ENCODE results near the gene UBAP1.
"Not testable (repeated sequence)": the region's sequence is repeated elsewhere in the genome, so short reads cannot be mapped to it uniquely, and the experiment has no call there.

UBAP1 gene

DNA sequence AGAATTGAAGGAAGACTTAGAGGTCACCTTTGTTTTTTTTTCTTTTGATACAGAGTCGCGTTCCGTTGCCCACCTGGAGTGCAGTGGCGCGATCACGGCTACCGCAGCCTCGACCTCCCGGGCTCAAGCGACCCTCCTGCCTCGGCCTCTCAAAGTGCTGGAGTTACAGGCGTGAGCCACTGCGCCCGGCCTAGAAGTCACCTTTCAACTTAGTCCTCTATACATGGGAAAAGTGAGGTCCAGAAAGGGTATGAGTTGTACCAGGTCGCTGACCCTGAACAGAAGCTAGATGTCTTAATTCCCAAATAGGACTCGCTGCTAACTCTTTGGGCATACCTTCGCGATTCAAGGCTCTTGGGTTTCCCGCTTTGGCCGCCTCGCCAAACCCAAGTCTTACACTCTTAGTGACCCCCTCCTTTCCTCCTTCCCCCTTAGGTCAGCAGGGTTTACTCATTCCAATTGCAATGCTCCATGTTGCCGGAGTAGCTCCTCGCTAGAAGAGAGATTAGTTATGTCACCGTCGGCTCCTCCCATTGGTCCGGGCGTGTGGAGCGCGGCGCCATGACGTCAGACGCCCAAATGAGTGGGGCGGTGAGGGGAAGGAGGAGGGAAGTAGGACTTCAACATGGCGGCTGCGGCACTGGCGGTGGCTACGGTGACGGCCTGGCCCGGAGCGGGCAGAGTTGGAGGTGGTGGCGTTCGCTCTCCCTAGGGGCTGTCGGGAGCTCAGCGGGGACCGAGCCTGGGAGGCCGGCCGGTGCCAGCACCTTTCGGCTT lies at the start of gene UBAP1:
UBAP1 (plus strand) TSS at position 608 of the 777 bp plus-strand sequence. CDS start 41,872 bp downstream, outside the sequence.
- H3K9ac ChIP-seq (ENCODE audit: low read depth in 1 of 2, low read length in 2 of 2) = peak within 1 kb of the TSS; percentile 94 to 97
- peak within 1 kb of the TSS; percentile 84 to 97 for H3K4me3 ChIP-seq (ENCODE audit: low read depth in 1 of 2, low read length in 2 of 2)
- no peaks in the 10 kb centered on the region for H3K27me3 ChIP-seq (ENCODE audit: control insufficient read depth in 1 of 2, insufficient read depth in 2 of 2, low read length in 2 of 2)
- H3K4me1 ChIP-seq (ENCODE audit: control insufficient read depth in 1 of 2, insufficient read depth in 2 of 2, low read length in 2 of 2) = no peaks in the 10 kb centered on the region
- no peaks in the 10 kb centered on the region for H3K36me3 ChIP-seq (ENCODE audit: control insufficient read depth in 1 of 2, insufficient read depth in 2 of 2, low read length in 2 of 2)
- no peaks in the 10 kb centered on the region for H3K9me3 ChIP-seq (ENCODE audit: control insufficient read depth in 1 of 2, low read length in 2 of 2)
- peak within 1 kb of the TSS; percentile 78 for H3K27ac ChIP-seq (ENCODE audit: low read depth, low read length)

DNA sequence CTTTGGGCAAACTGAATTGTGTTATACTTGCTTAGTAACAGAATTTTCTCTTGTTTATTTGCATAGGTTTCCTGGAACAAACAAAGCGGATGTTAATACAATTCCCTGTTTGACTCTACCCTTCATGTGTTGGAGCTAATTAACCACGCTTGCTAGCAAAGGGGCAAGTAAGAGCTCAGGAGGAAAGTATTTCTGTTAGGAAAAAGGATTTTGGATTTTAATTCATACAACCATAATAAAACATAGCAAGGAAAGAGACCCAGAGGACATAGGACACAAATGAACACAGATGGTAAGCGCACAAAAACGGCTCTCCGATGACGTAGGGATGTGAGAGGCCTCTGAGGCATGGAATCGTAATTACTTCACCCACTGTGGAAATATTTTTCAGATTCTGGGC lies 47.3 kb upstream of the UBAP1 start:
- no peaks in the 10 kb centered on the region for H3K9me3 ChIP-seq (ENCODE audit: control insufficient read depth in 1 of 2, low read length in 2 of 2)
- H3K36me3 ChIP-seq (ENCODE audit: control insufficient read depth in 1 of 2, insufficient read depth in 2 of 2, low read length in 2 of 2) = no peaks in the 10 kb centered on the region
- no peak overlapping the region for H3K9ac ChIP-seq (ENCODE audit: low read depth in 1 of 2, low read length in 2 of 2)
- no peak overlapping the region for H3K4me3 ChIP-seq (ENCODE audit: low read depth in 1 of 2, low read length in 2 of 2)
- H3K27me3 ChIP-seq (ENCODE audit: control insufficient read depth in 1 of 2, insufficient read depth in 2 of 2, low read length in 2 of 2) = no peaks in the 10 kb centered on the region
- peaks cover 4 to 6% of the 10 kb centered on the region in 2 donors for H3K4me1 ChIP-seq (ENCODE audit: control insufficient read depth in 1 of 2, insufficient read depth in 2 of 2, low read length in 2 of 2)
- no peak overlapping the region for H3K27ac ChIP-seq (ENCODE audit: low read depth, low read length)

DNA sequence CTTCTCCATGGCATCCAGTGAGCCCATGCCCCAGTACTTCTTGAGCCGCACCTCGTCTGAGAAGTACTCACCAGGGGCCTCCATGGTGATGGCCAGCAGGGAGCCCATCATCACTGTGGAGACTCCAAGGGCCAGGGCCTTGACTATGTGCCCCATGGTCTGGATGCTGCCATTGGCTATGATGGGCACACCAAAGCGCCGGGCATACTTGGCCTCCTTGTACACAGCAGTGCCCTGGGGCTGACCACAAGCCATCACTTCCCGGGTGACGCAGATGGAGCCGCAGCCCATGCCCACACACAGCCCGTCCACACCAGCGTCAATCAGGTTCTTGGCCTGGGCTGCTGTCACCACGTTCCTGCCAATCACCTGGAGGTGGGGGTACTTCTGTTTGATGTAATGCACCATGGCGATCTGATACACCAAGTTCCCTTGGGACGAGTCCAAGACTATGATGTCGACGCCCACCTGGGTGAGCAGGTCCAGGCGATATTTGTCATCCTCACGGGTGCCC lies 45.4 kb upstream of the UBAP1 start:
- Histone ChIP-seq H3K9ac (ENCODE audit: low read depth in 1 of 2, low read length in 2 of 2) (no peak overlapping the region), H3K9me3 (ENCODE audit: control insufficient read depth in 1 of 2, low read length in 2 of 2) (no peaks in the 10 kb centered on the region), H3K36me3 (ENCODE audit: control insufficient read depth in 1 of 2, insufficient read depth in 2 of 2, low read length in 2 of 2) (no peaks in the 10 kb centered on the region), H3K4me1 (ENCODE audit: control insufficient read depth in 1 of 2, insufficient read depth in 2 of 2, low read length in 2 of 2) (no peaks in the 10 kb centered on the region), H3K4me3 (ENCODE audit: low read depth in 1 of 2, low read length in 2 of 2) (no peak overlapping the region), H3K27ac (ENCODE audit: low read depth, low read length) (no peak overlapping the region), H3K27me3 (ENCODE audit: control insufficient read depth in 1 of 2, insufficient read depth in 2 of 2, low read length in 2 of 2) (no peaks in the 10 kb centered on the region)

DNA sequence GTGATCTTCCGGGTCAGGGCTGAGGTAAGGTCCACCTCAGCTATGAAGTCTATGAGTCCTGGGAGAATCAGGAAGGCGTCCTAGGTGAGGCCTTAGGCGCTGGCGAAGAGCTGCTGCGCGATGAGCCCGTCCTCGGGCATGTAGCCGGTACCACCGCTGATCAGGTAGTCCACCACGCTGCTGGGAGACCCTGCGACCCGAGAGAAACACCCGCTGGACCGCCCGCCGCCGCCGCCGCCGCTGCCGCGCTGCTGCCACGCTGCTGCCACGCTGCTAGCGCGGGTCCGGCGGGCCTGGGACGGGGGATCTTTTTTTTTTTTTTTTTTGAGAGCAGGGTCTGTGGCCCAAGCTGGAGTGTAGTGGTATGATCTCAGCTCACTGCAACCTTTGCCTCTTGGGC lies 44.3 kb upstream of the UBAP1 start:
- Histone ChIP-seq H3K4me1 (ENCODE audit: control insufficient read depth in 1 of 2, insufficient read depth in 2 of 2, low read length in 2 of 2) (no peaks in the 10 kb centered on the region), H3K9me3 (ENCODE audit: control insufficient read depth in 1 of 2, low read length in 2 of 2) (no peaks in the 10 kb centered on the region), H3K27ac (ENCODE audit: low read depth, low read length) (no peak overlapping the region), H3K36me3 (ENCODE audit: control insufficient read depth in 1 of 2, insufficient read depth in 2 of 2, low read length in 2 of 2) (no peaks in the 10 kb centered on the region), H3K4me3 (ENCODE audit: low read depth in 1 of 2, low read length in 2 of 2) (no peak overlapping the region), H3K27me3 (ENCODE audit: control insufficient read depth in 1 of 2, insufficient read depth in 2 of 2, low read length in 2 of 2) (no peaks in the 10 kb centered on the region), H3K9ac (ENCODE audit: low read depth in 1 of 2, low read length in 2 of 2) (no peak overlapping the region)

DNA sequence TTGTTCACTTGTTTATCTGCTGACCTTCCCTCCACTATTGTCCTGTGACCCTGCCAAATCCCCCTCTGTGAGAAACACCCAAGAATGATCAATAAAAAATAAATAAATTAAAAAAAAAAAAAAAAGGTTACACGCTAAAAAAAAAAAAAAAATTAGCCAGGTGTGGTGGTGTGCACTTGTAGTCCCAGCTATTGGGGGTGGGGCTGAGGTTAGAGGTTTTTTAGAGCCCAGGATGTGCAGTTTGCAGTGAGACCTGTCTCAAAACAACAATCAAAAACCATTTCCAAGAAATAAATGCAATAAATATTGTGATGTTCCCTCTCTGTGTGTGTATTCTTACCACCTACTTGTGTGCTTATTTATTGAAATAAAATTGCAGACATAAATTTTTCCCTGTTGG lies 40.2 kb upstream of the UBAP1 start:
- not testable (repeated sequence) for H3K27me3 ChIP-seq (ENCODE audit: control insufficient read depth in 1 of 2, insufficient read depth in 2 of 2, low read length in 2 of 2); H3K9ac ChIP-seq (ENCODE audit: low read depth in 1 of 2, low read length in 2 of 2); H3K36me3 ChIP-seq (ENCODE audit: control insufficient read depth in 1 of 2, insufficient read depth in 2 of 2, low read length in 2 of 2); H3K27ac ChIP-seq (ENCODE audit: low read depth, low read length); H3K9me3 ChIP-seq (ENCODE audit: control insufficient read depth in 1 of 2, low read length in 2 of 2); H3K4me1 ChIP-seq (ENCODE audit: control insufficient read depth in 1 of 2, insufficient read depth in 2 of 2, low read length in 2 of 2); H3K4me3 ChIP-seq (ENCODE audit: low read depth in 1 of 2, low read length in 2 of 2)

DNA sequence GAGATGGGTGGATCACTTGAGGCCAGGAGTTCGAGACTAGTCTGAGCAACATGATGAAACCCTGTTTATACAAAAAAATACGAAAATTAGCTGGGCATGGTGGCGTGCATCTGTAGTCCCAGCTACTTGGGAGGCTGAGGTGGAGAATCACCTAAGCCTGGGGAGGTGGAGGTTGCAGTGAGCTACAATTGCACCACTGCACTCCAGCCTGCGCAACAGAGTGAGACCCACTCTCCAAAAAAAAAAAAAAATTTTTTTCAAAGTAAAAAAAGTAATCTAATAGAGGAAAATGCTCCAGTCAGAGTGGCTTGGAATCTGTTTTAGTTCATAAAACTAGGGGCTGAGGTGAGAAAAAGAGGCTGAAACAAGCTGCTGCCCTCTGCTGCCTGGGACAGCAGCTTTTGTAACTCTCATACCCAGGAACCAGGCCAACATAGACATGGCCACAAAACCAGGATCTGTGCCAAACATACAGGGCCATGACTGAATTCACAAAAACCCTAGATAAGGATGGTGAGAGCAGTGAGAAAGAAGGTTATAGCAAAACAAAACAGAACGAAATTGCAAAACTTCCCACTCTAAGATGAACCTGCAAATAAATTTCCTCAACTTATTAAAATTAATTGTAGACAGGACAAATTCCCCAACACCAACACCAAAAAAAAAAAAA lies 39.2 kb upstream of the UBAP1 start:
- no peaks in the 10 kb centered on the region for H3K36me3 ChIP-seq (ENCODE audit: control insufficient read depth in 1 of 2, insufficient read depth in 2 of 2, low read length in 2 of 2)
- no peak overlapping the region for H3K4me3 ChIP-seq (ENCODE audit: low read depth in 1 of 2, low read length in 2 of 2)
- H3K9ac ChIP-seq (ENCODE audit: low read depth in 1 of 2, low read length in 2 of 2) = no peak overlapping the region
- H3K27me3 ChIP-seq (ENCODE audit: control insufficient read depth in 1 of 2, insufficient read depth in 2 of 2, low read length in 2 of 2) = no peaks in the 10 kb centered on the region
- no peaks in the 10 kb centered on the region for H3K4me1 ChIP-seq (ENCODE audit: control insufficient read depth in 1 of 2, insufficient read depth in 2 of 2, low read length in 2 of 2)
- no peaks in the 10 kb centered on the region for H3K9me3 ChIP-seq (ENCODE audit: control insufficient read depth in 1 of 2, low read length in 2 of 2)
- H3K27ac ChIP-seq (ENCODE audit: low read depth, low read length) = no peak overlapping the region

DNA sequence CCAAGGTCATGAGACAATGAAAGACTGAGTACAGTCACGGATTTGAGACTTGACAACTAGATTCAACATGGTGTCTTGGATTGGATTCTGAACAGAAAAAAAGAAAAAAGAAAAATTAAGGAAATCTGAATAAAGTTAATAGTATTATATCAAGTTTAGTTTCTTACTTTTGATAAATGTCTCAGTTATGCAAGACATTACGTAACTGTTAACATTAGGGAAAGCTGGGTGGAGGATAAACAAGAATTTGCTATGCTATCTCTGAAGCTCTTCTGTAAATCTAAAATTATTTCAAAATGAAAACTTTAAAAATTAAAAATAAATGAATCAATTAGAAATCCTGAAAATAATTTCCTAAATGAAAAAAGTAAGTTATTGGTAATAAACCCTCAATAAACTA lies 38.0 kb upstream of the UBAP1 start:
- no peaks in the 10 kb centered on the region for H3K9me3 ChIP-seq (ENCODE audit: control insufficient read depth in 1 of 2, low read length in 2 of 2)
- H3K27me3 ChIP-seq (ENCODE audit: control insufficient read depth in 1 of 2, insufficient read depth in 2 of 2, low read length in 2 of 2) = no peaks in the 10 kb centered on the region
- H3K9ac ChIP-seq (ENCODE audit: low read depth in 1 of 2, low read length in 2 of 2) = no peak overlapping the region
- no peaks in the 10 kb centered on the region for H3K36me3 ChIP-seq (ENCODE audit: control insufficient read depth in 1 of 2, insufficient read depth in 2 of 2, low read length in 2 of 2)
- H3K4me1 ChIP-seq (ENCODE audit: control insufficient read depth in 1 of 2, insufficient read depth in 2 of 2, low read length in 2 of 2) = no peaks in the 10 kb centered on the region
- H3K27ac ChIP-seq (ENCODE audit: low read depth, low read length) = no peak overlapping the region
- no peak overlapping the region for H3K4me3 ChIP-seq (ENCODE audit: low read depth in 1 of 2, low read length in 2 of 2)

DNA sequence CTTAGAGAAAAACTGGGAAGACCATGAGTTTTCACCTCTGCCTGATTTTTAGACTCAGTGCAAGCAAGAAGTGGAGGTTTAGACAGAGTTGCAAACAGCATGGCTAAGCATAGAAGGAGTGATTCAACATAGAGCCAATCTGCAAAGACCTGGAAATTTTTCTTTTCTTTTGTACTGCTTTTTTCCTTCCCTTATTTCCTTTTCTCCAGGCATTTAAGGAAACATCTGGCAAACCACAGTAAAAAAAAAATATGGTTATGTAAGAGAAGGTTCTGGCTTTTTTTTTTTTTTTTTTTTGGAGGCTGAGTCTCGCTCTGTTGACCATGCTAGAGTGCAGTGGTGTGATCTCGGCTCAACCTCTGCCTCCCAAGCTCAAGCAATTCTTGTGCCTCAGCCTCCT lies 35.7 kb upstream of the UBAP1 start:
- Histone ChIP-seq H3K36me3 (ENCODE audit: control insufficient read depth in 1 of 2, insufficient read depth in 2 of 2, low read length in 2 of 2) (no peaks in the 10 kb centered on the region), H3K9ac (ENCODE audit: low read depth in 1 of 2, low read length in 2 of 2) (no peak overlapping the region), H3K27ac (ENCODE audit: low read depth, low read length) (no peak overlapping the region), H3K27me3 (ENCODE audit: control insufficient read depth in 1 of 2, insufficient read depth in 2 of 2, low read length in 2 of 2) (no peaks in the 10 kb centered on the region), H3K9me3 (ENCODE audit: control insufficient read depth in 1 of 2, low read length in 2 of 2) (no peaks in the 10 kb centered on the region), H3K4me1 (ENCODE audit: control insufficient read depth in 1 of 2, insufficient read depth in 2 of 2, low read length in 2 of 2) (no peaks in the 10 kb centered on the region), H3K4me3 (ENCODE audit: low read depth in 1 of 2, low read length in 2 of 2) (no peak overlapping the region)

DNA sequence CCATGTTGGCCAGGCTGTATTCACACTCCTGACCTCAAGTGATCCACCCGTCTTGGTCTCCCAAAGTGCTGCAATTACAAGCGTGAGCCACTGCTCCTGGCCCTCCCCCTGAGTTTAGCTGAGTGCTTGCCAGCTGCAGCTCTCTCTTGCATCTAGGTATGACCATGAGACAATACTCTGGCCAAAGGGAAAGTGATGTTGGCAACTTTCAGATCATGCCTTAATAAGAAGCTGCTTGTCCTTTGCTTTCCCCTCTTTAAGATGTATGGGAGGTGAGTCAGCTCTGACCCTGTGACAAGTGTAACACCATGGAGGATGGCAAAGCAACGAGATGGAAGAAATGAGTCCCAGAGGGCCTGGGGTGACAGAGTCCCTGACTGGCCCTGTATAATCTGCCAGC lies 33.7 kb upstream of the UBAP1 start:
- Histone ChIP-seq H3K4me1 (ENCODE audit: control insufficient read depth in 1 of 2, insufficient read depth in 2 of 2, low read length in 2 of 2) (no peaks in the 10 kb centered on the region), H3K27me3 (ENCODE audit: control insufficient read depth in 1 of 2, insufficient read depth in 2 of 2, low read length in 2 of 2) (no peaks in the 10 kb centered on the region), H3K4me3 (ENCODE audit: low read depth in 1 of 2, low read length in 2 of 2) (no peak overlapping the region), H3K9ac (ENCODE audit: low read depth in 1 of 2, low read length in 2 of 2) (no peak overlapping the region), H3K27ac (ENCODE audit: low read depth, low read length) (no peak overlapping the region), H3K9me3 (ENCODE audit: control insufficient read depth in 1 of 2, low read length in 2 of 2) (no peaks in the 10 kb centered on the region), H3K36me3 (ENCODE audit: control insufficient read depth in 1 of 2, insufficient read depth in 2 of 2, low read length in 2 of 2) (no peaks in the 10 kb centered on the region)

DNA sequence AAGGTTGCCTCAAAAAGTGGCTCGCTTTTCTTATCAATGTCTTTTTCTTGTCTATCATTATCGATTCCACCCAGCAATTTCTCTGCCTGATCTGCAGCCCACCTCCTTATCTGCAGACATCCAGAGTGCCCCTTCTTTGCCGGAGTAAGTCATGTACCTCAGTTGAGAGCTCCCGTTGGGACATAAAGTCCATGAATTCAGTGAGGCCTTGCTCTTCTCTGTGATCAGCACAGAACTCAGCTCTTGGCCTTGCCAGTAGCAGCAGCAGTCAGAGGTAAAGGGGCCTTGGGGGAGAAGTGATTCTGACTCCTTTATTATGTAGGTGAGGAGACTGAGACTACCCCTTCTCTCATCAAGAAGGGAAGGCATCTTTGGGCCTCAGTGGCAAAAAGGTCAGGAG lies 27.4 kb upstream of the UBAP1 start:
- Histone ChIP-seq H3K4me1 (ENCODE audit: control insufficient read depth in 1 of 2, insufficient read depth in 2 of 2, low read length in 2 of 2) (no peaks in the 10 kb centered on the region), H3K9me3 (ENCODE audit: control insufficient read depth in 1 of 2, low read length in 2 of 2) (no peaks in the 10 kb centered on the region), H3K27me3 (ENCODE audit: control insufficient read depth in 1 of 2, insufficient read depth in 2 of 2, low read length in 2 of 2) (no peaks in the 10 kb centered on the region), H3K36me3 (ENCODE audit: control insufficient read depth in 1 of 2, insufficient read depth in 2 of 2, low read length in 2 of 2) (no peaks in the 10 kb centered on the region), H3K27ac (ENCODE audit: low read depth, low read length) (no peak overlapping the region), H3K9ac (ENCODE audit: low read depth in 1 of 2, low read length in 2 of 2) (no peak overlapping the region), H3K4me3 (ENCODE audit: low read depth in 1 of 2, low read length in 2 of 2) (no peak overlapping the region)
